Ureter (tissue), 1 donor: ENCODE measurements around the gene PAAF1. TPM values are rescaled to one million over a fixed set of nuclear protein-coding genes. Genes with fewer than 3 reads are reported as not detected.

Experiments used
- DNase-seq: peaks from one replicate; pipeline ENCODE4 v3.0.0-alpha.2; 2020; ENCODE audit warnings: low spot score
- total RNA-seq: library from RNA; stranded (reverse); gene quantifications from one replicate; pipeline ENCODE4 v1.2.4, GENCODE V29; 2023
- donor health status: DM: yes; HTN: yes; CAD: no.

PAAF1 gene
- total RNA-seq, 1 donor from 2014 or later, result 24.6 TPM

DNA sequence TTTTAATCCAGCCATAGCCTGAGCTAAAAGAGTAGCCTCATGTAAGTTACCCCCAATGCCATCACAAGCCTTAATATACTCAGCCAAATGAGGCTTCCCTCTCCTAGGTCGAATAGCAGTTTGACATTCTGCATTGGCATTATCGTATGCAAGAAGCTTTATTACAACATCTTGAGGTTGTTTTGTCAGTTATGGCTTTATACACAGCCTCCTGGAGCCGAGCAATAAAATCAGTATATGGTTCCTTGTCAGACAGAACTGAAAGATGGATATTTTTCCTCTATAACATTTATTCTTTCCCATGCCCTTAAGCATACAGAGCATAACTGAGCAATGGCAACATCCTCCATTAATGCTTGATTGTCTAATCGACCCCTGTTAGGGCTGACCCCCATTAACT is 68.6 kb downstream of the PAAF1 start:
- no peak for DNase-seq

DNA sequence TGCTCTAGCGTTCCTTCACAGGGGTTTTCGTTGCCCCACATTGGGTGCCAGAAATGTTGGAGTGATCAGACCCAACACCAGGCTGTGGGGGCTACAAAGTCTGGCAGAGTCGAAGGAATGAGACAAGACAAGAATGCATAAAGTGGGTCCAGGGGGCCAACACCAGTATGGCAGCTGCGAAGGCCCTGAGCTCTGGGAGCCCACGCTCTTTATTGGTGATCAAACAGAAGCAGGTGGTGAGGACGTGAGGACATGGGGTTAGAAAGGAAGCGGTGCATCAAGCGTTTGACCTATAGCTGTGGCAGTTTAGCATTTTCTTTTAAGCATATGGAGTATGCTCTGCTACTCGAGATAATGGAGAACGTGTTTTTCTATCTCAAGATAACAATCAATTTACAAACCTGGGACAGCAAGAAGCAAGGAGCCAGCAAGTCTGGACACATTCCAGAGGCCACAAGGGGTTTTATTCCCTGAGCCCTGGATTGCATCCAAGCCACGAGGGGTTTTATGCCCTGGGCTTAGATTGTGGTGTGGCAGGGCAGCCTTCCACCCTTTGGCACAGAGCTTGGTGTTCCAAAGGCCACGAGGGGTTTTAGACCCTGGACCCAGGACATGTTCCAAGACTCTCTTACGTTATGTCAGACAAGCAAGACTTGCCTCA is 70.1 kb downstream of the PAAF1 start:
- peak; percentile 19 for DNase-seq

GRCh38 chr11:73949246-73949645 is 72.4 kb downstream of the PAAF1 start:
- no peak for DNase-seq

- DNase-seq, result no peak
Measured at GRCh38 chr11:73949912-73950311, 73.1 kb downstream of the PAAF1 start.

- no peak for DNase-seq
Measured at GRCh38 chr11:73950869-73951710, 74.3 kb downstream of the PAAF1 start, which contains the start of gene DNAJB13. Gene DNAJB13 (plus strand): TSS chr11:73951026. CDS start chr11:73951070, 44 bp downstream.

DNA sequence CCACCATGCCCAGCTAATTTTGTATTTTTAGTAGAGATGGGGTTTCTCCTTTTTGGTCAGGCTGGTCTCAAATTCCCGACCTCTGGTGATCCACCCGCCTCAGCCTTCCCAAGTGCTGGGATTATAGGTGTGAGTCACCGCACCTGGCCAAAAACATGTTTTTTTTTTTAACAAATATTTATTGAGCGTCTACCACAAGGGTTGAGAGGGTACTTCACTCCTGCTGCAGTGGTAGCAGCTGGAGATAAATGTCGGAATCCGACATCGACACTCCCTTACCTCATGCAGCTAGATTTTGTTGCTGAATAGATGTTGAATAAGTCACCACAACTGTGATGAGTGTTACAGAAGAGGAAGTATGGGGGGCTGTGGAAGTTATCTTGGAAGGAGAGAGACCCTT is 75.0 kb downstream of the PAAF1 start:
- DNase-seq, result no peak

GRCh38 chr11:73956876-73957653 is 80.3 kb downstream of the PAAF1 start:
- no peak for DNase-seq

GRCh38 chr11:73957654-73958361 is 81.0 kb downstream of the PAAF1 start:
- no peak for DNase-seq

DNA sequence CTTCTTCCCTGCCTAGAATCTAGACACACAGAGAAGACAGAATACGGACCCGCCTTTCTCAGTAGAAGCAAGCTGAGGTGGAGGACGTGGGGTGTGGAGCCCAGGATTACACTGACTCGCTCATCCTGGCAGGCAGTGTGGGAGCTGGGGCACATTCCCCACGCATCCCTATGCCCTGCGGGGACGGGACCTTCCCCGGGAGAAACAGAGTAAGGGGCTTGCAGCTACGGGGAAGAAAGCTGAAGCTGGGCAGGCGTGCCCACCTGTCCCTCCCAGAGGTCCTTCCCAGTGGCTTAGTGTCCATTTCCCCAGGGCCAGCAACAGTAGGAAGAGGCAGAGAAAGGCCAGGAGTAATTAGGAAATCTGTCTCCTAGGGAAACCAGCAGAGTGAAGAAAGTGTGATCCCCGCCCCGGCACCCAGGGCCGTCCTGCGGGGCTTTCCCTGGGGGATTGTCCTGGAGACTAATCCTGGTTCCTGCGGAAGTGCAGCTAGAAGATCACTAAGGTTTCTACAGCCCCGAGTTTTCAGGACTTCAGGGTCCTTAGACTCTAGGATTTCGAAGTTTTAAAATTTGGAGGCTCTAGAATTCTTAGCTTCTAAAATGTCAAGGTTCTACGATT is 81.8 kb downstream of the PAAF1 start:
- DNase-seq, result no peak

DNA sequence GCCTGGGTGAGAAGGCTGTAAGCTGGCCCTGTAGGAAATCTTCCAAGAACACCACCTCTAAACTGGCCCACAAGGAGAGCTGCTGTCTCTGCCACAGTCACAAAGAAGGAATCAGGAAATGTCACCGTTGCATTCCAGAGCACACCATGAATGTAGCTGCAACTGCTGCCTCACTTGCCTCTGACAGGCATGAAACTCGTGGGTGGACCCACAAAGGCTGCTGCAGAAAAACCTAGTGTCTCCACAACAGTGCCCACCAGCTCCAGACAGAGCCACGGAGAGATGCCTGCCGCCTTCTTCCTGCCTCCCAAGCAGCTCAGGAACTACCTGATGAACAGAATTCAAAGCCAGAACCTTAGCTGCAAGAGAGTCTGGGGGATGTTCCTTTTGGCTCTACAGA is 84.5 kb downstream of the PAAF1 start:
- DNase-seq, result no peak

DNA sequence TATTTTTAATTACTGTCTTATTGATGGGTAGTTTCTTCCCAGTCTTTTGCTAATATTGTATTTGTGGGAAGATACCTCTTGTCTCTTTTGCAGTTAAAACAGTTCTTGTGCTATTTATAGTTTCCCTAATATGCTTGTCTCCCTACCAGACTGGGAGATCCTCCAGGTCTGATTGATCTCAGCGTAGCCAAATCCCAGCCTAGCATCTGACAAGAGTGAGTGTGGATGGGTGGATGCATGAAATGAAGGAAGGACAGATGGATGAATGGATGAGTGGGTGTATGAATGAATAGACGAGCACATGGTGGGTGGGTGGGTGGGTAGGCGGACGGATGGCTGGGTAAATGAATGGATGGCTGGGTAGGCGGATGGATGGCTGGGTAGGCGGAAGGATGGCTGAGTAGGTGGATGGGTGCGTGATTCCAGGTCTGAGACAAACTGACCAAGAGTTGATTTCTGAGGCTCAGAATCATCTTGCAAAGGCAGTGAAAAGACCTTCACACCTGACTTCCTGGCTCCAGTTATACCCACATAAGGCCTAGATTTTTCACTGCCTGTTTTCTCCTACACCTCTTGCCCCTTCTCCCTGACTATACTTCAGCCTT is 85.4 kb downstream of the PAAF1 start:
- DNase-seq, result no peak

DNA sequence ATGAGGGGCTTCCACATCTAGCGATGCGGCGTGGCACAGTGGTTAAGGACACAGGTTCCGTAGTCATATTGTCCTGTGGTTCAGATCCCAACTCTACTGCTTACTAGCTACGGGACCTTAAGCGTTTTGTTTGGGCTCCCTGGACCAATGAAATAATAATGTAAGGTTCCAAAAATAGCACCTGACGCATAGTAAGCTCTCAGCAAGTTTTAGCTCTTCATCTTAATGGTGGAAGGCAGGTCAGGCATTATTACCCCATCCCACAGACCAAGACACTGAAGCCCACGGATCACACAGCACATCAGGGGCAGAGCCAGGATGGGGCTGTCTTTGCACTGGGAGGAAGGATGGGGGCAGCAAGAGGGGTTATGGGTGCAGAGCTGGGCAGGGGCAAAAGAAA is 87.1 kb downstream of the PAAF1 start:
- DNase-seq, result no peak

DNA sequence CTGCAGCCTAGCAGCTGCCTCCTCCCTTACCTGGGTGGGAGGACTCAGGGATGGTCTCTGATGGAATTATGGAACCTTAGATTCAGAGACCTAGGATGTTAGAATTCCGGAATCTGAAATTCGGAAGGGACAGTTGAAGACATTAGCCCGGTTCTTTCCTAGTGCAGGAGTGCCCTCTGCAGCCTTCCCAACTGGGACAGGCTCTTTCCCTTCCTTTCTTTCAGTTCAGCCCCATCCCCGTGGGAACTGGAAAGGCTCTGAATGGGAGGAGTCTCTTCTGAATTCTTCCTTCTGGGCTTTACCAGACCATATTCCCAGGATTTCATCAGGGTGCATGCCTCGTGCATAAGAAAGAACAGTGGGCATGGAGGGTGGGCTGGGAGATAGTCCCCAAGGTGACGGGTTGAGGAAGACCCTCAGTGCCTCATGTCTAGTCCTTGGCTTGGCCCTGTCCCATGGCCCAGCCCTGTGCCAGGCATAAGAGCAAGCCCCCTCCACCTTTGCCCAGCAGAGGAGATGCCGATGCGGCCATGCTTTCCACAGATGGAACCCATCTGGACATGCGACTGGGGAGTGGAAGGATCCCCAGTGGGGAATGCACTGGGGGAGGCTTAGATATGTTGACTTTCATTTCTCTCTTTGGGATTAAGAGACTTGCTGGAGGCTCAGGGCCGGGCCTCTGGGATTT is 88.4 kb downstream of the PAAF1 start:
- DNase-seq, result no peak

DNA sequence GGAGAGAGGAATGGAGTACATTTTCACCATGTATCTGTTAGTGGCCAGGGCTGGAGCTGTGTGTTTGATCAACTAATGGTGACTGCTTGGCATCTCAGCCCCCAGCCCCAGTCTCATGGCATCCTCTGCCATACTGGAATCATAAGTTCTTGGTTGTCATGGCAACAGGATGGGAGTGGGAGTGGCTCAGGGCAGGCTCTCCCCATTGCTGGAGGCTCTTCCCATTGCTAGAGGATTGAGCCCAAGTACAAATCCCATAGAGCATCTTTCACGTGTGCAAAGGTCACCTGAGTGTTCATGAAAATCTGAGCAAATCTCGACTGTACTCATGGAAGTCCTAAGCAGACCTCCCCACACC is 88.9 kb downstream of the PAAF1 start:
- DNase-seq, result no peak

DNA sequence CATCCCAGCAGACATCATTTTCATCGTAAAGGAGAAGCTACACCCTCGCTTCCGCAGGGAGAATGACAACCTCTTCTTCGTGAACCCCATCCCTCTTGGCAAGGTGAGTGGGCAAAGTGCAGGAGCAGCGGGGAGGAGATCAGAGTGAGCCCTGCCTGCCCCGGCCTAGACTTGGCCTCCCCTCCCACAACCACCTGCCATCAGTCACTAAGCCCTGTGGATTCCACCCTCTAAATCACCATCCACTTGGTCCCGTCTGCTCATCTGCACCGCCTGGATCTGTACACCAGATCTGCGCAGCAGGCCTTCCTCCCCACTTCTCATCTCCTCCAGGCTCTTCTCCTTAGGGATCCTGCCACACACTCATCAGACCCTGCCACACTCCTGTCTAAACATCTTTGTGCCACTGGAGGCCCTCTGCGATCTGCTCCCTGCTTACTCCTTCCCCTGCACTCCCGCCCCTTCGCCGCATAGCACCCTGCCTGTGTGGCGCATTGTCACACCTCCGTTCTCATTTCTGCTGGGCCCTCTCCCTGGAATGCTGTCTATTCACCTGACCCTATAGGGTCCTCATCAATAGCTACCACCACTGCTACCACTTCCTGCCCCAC is 91.7 kb downstream of the PAAF1 start:
- DNase-seq, result no peak

DNA sequence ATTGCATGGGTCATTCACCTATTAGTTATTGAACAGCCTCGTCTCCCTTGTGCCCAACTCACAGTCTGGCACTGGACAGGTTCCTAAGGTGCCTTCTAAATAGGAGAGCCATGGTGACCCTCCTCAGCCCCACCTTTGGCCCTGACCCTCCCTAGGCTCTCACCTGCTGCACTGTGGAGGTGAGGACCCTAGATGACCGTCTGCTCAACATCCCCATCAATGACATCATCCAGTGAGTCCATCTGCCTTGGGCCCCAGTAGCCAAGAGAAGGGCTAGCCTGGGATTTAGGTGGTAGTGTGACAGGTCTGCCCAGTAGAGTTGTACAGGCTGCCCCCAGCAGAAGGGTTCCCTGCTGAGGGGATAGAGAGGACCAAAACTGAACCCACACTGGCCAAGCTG is 92.3 kb downstream of the PAAF1 start:
- DNase-seq, result no peak

DNA sequence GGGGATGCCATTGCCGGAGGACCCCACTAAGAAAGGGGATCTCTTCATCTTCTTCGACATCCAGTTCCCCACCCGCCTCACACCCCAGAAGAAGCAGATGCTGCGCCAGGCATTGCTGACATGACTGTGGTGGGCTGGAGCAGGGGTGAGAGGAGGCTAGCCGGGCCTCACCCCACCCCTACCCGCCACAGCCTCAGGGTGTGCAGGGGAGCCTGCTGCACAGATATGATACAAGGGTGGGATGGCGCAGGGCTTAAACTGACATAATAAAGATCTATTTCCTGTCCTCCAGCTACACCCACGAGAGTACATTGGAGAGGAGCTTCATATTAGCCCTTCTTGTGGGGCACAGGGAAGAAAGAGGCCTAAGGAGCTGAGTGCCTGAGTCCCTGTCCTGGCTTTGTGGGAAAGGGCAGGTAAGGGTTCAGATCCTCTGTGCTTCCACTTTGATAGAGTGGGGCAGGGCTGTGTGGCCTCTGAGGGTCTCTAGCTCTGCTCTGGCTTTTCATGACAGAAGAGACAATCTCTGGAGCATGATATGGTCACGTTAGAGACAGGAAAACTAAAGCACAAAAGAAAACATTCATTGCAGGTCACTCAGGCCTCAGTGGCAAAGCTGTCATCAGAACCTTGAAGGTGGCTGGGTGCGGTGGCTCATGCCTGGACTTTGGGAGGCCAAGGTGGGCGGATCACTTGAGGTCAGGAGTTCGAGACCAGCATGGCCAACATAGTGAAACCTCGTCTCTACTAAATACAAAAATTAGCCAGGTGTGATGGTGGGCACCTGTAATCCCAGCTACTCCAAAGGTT is 93.4 kb downstream of the PAAF1 start:
- no peak for DNase-seq

DNA sequence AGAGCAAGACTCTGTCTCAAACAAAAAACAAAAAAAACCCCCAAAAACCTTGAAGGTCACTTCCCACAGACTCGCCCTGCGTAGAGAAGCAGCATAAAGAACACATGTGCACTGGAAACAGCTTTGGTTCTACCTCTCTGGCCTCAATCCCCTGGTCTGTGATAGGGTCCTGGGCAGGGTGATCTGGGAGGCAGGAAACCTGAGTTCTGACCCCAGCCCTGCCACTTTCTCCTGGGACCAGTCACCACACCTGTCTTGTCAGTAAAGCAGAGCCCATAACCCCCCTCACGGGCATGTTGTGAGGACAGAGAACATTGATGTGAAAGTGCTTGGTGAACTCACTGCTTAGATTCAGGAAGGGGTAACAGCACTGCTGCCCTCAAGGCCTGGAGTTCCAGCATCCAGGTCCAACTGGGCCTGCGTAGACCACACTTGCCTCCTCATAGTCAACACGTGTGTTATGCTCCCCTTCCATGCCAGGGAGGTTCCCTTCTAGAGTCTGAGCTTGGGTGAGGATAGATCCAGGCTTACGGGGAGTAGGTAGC is 94.4 kb downstream of the PAAF1 start:
- no peak for DNase-seq

DNA sequence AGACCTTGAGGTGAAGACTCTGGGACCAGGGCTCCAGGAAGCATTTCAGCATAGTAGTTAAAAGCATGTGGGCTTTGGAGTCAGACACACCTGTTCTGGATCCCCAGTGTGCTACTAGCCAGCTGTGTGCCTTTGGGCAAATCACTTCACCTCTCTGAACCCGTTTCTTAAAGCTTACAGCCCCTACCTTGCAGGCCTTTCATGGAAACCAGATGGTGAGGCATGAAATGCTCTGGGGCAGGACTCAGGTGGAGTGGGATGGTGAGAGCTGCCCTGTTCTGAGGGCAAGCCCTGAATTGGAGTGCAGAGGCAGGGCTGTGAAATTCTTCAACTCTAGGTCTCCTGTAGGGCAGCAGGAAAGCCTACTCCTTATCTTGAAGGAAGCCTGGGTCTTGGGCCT is 95.4 kb downstream of the PAAF1 start:
- DNase-seq, result no peak
